Keratinocyte (primary cell): ENCODE measurements around the gene RPRD1B. TPM values are rescaled to one million over a fixed set of nuclear protein-coding genes. Genes with fewer than 3 reads are reported as not detected.

Experiments used
- DNase-seq: peaks from one replicate; pipeline ENCODE4 v3.0.0-alpha.2; 2011; ENCODE audit warnings: low read depth, missing footprints, low spot score
- FAIRE-seq: peaks from 2 replicates; lab custom pipeline; 2011; peaks lifted over from hg19 to GRCh38; lab: Jason Lieb, UNC
- H2AFZ ChIP-seq: 2 replicates; pipeline ENCODE4 v1.6.0; 2012; ENCODE audit warnings: low read length, control low read depth, inconsistent platforms; ENCODE audit not compliant: control insufficient read depth
- H3K27ac ChIP-seq: 2 replicates; pipeline ENCODE4 v1.5.1; 2011; ENCODE audit warnings: low read length; ENCODE audit not compliant: control insufficient read depth, insufficient read depth
- H3K27me3 ChIP-seq: 3 replicates; pipeline ENCODE4 v1.6.0; 2011; ENCODE audit warnings: low read length; ENCODE audit not compliant: control insufficient read depth, insufficient read depth; ENCODE audit errors: extremely low read depth
- H3K36me3 ChIP-seq, 2 experiments: 2 replicates in 1 of 2; 3 replicates in 1 of 2; pipeline ENCODE4 v1.5.1; 2011; ENCODE audit warnings: low read length in 2 of 2, mild to moderate bottlenecking in 1 of 2; ENCODE audit not compliant: control insufficient read depth in 2 of 2, insufficient read depth in 2 of 2; ENCODE audit errors: extremely low read depth in 1 of 2
- H3K4me1 ChIP-seq: 3 replicates; pipeline ENCODE4 v1.5.1; 2011; ENCODE audit warnings: low read length; ENCODE audit not compliant: control insufficient read depth, insufficient read depth; ENCODE audit errors: extremely low read depth
- H3K4me2 ChIP-seq: 3 replicates; pipeline ENCODE4 v1.6.0; 2011; ENCODE audit warnings: low read depth, low read length; ENCODE audit not compliant: control insufficient read depth, insufficient read depth; ENCODE audit errors: extremely low read depth
- H3K4me3 ChIP-seq, 3 experiments: fragments of 200-600 bp in 1 of 3; sonication (generic) in 1 of 3; 2 replicates in 2 of 3; 3 replicates in 1 of 3; pipeline ENCODE4 v1.5.1; 2011 to 2016; ENCODE audit warnings: low read length in 3 of 3, mild to moderate bottlenecking in 3 of 3, control low read depth in 2 of 3, inconsistent platforms in 1 of 3, low read depth in 1 of 3, mixed read lengths in 1 of 3, mixed run types in 1 of 3, moderate library complexity in 1 of 3; ENCODE audit not compliant: control insufficient read depth in 2 of 3, insufficient read depth in 2 of 3; ENCODE audit errors: extremely low read depth in 1 of 3
- H3K79me2 ChIP-seq: 2 replicates; pipeline ENCODE4 v1.6.0; 2012; ENCODE audit warnings: low read length; ENCODE audit not compliant: control insufficient read depth, insufficient read depth
- H3K9ac ChIP-seq: 3 replicates; pipeline ENCODE4 v1.6.0; 2011; ENCODE audit warnings: low read length; ENCODE audit not compliant: control insufficient read depth, insufficient read depth; ENCODE audit errors: extremely low read depth
- H3K9me1 ChIP-seq: 3 replicates; pipeline ENCODE4 v1.6.0; 2011; ENCODE audit warnings: low read length; ENCODE audit not compliant: control insufficient read depth, insufficient read depth; ENCODE audit errors: extremely low read depth
- H3K9me3 ChIP-seq: 2 replicates; pipeline ENCODE4 v1.5.1; 2012; ENCODE audit warnings: low read depth, low read length; ENCODE audit not compliant: control insufficient read depth
- H4K20me1 ChIP-seq: 3 replicates; pipeline ENCODE4 v1.6.0; 2011; ENCODE audit warnings: low read length; ENCODE audit not compliant: control insufficient read depth, insufficient read depth; ENCODE audit errors: extremely low read depth
- EZH2 ChIP-seq: IDR thresholded peaks from one replicate; pipeline ENCODE4 v1.6.1; 2012; ENCODE audit warnings: inconsistent platforms, mild to moderate bottlenecking, low read length, moderate library complexity
- dilution Hi-C: fragments of 300-500 bp; cut with MboI; formaldehyde crosslinking; loops from one replicate; pipeline ENCODE4 v1.7.0; 2020; ENCODE audit warnings: low sequenced_read_pairs; ENCODE audit not compliant: extremely low pct_ligation_motif_present
- polyA plus RNA-seq, 5 experiments: library from polyadenylated mRNA; depleted of rRNA in 3 of 5; stranded (reverse) in 3 of 5; stranded (forward) in 1 of 5; unstranded in 1 of 5; fragments of >200 nt; gene quantifications; 1 replicate in 1 of 5; 2 replicates in 3 of 5; 3 replicates in 1 of 5; pipeline versions ENCODE4 v1.2.1 to v1.2.3, GENCODE V29; 2011 to 2012; ENCODE audit warnings: missing spikeins in 2 of 5, low read depth in 1 of 5, low replicate concordance in 1 of 5
- TF ChIP-seq, protein P1 (sequence below), 3 experiments: IDR thresholded peaks in 1 of 3; conservative IDR thresholded peaks in 1 of 3; optimal IDR thresholded peaks in 1 of 3; 2 replicates in 2 of 3; 3 replicates in 1 of 3; pipeline versions ENCODE3 to v1.5.1; 2011; ENCODE audit warnings: low read length in 3 of 3, mild to moderate bottlenecking in 3 of 3, moderate library complexity in 2 of 3, control low read depth in 1 of 3, inconsistent platforms in 1 of 3; ENCODE audit not compliant: insufficient read depth in 2 of 3; ENCODE audit errors: extremely low read depth in 1 of 3

The RPRD1B gene
- polyA plus RNA-seq, 1 donor (not counting 4 experiments of a cell fraction or from before 2014, with no cell fraction given): 19.9 TPM

DNA sequence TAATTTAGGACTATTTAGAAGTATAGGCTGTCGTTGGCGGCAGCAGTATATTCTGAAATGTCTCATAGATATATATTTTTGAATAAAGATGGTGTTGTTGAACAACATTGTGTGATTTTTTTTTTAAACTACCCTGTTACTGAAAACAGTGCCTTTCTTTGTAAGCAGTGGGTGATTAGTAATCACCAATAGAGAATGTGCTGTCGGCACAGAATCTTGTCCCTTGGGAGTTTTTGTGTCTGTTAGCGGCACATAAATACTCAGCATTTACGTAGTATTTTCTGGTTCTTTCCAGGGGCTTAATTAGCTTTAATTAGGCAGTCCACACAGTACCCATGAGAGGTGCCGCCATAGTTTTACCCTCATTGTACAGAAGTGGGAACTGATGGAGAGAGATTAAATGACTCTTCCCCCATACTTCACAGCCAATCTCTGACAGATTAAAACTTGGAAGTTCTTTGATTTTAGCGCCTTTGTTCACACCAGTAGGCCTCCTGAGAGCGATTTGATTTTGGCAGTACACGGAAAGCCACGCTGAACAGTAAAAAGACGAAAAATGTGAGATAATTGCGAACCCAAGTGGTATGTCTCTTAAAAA is 58.8 kb downstream of the RPRD1B start:
- no peak overlapping the region for H3K9ac ChIP-seq
- no peaks in the 10 kb centered on the region for H4K20me1 ChIP-seq
- H3K27ac ChIP-seq: no peak overlapping the region
- FAIRE-seq (no peak), DNase-seq (no peak)
- no peak overlapping the region for H3K4me3 ChIP-seq
- H3K9me1 ChIP-seq: no peaks in the 10 kb centered on the region
- no peak for TF ChIP-seq EZH2
- TF ChIP-seq, protein P1, sequence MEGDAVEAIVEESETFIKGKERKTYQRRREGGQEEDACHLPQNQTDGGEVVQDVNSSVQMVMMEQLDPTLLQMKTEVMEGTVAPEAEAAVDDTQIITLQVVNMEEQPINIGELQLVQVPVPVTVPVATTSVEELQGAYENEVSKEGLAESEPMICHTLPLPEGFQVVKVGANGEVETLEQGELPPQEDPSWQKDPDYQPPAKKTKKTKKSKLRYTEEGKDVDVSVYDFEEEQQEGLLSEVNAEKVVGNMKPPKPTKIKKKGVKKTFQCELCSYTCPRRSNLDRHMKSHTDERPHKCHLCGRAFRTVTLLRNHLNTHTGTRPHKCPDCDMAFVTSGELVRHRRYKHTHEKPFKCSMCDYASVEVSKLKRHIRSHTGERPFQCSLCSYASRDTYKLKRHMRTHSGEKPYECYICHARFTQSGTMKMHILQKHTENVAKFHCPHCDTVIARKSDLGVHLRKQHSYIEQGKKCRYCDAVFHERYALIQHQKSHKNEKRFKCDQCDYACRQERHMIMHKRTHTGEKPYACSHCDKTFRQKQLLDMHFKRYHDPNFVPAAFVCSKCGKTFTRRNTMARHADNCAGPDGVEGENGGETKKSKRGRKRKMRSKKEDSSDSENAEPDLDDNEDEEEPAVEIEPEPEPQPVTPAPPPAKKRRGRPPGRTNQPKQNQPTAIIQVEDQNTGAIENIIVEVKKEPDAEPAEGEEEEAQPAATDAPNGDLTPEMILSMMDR (optimal IDR thresholded peaks at IDR 0.05 in 1 of 3, IDR thresholded peaks at IDR 0.05 in 1 of 3, conservative IDR thresholded peaks at IDR 0.05 in 1 of 3; ENCODE audit: extremely low read depth in 1 of 3, insufficient read depth in 2 of 3, low read length in 3 of 3): no peak
- H3K4me2 ChIP-seq: no peak overlapping the region
- H3K27me3 ChIP-seq: no peaks in the 10 kb centered on the region
- no peaks in the 10 kb centered on the region for H3K9me3 ChIP-seq
- H2AFZ ChIP-seq: no peak overlapping the region
- peaks cover 14 to 28% of the 10 kb centered on the region in 2 experiments for H3K36me3 ChIP-seq
- H3K4me1 ChIP-seq: peaks cover 12% of the 10 kb centered on the region
- H3K79me2 ChIP-seq: no peaks in the 10 kb centered on the region
- dilution Hi-C loops: no loop called here

DNA sequence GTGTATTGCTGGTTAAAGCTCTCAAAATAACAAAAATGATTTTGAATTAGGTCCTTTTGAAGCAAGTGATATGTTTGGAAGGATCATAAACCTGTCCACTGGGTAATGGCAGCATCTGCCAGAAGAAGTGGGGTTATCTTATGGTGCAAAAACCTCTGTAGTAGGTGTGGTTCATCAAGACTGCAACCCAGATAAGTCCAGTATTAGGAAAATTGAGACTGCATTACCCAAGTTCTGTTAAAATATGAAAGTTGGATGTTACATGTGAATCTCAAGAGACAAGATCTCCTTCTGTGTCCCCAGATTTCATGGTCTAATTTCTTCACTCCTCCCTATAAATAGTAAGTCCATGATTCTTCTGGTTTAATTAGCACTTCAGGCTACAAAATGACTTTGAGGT is 59.4 kb downstream of the RPRD1B start:
- no peaks in the 10 kb centered on the region for H3K9me3 ChIP-seq
- H2AFZ ChIP-seq: no peak overlapping the region
- H4K20me1 ChIP-seq: no peaks in the 10 kb centered on the region
- DNase-seq (no peak), FAIRE-seq (no peak)
- dilution Hi-C loops: no loop called here
- H3K9me1 ChIP-seq: no peaks in the 10 kb centered on the region
- no peak overlapping the region for H3K4me3 ChIP-seq
- no peak overlapping the region for H3K27ac ChIP-seq
- H3K4me2 ChIP-seq: no peak overlapping the region
- H3K36me3 ChIP-seq: peaks cover 14 to 27% of the 10 kb centered on the region in 2 experiments
- TF ChIP-seq, protein P1 (optimal IDR thresholded peaks at IDR 0.05 in 1 of 3, IDR thresholded peaks at IDR 0.05 in 1 of 3, conservative IDR thresholded peaks at IDR 0.05 in 1 of 3; ENCODE audit: extremely low read depth in 1 of 3, insufficient read depth in 2 of 3, low read length in 3 of 3): no peak
- no peak for TF ChIP-seq EZH2
- no peaks in the 10 kb centered on the region for H3K27me3 ChIP-seq
- peaks cover 12% of the 10 kb centered on the region for H3K4me1 ChIP-seq
- H3K79me2 ChIP-seq: no peaks in the 10 kb centered on the region
- no peak overlapping the region for H3K9ac ChIP-seq
